Rectal smooth muscle tissue (tissue), 1 donor: ENCODE results near the gene PROM2.
"Not testable (repeated sequence)": the region's sequence is repeated elsewhere in the genome, so short reads cannot be mapped to it uniquely, and the experiment has no call there.

Experiments used
- H3K27ac ChIP-seq: one replicate; pipeline ENCODE4 v1.7.0; 2013; ENCODE audit warnings: low read depth, low read length, inconsistent platforms
- H3K27me3 ChIP-seq: one replicate; pipeline ENCODE4 v1.7.0; 2013; ENCODE audit warnings: low read length; ENCODE audit not compliant: control insufficient read depth, insufficient read depth
- H3K36me3 ChIP-seq: one replicate; pipeline ENCODE4 v1.7.0; 2013; ENCODE audit warnings: low read length; ENCODE audit not compliant: control insufficient read depth, insufficient read depth
- H3K4me1 ChIP-seq: one replicate; pipeline ENCODE4 v1.7.0; 2013; ENCODE audit warnings: low read length; ENCODE audit not compliant: control insufficient read depth, insufficient read depth
- H3K4me3 ChIP-seq: one replicate; pipeline ENCODE4 v1.7.0; 2013; ENCODE audit warnings: low read length
- H3K9ac ChIP-seq: one replicate; pipeline ENCODE4 v1.7.0; 2013; ENCODE audit warnings: low read length

The PROM2 gene

DNA sequence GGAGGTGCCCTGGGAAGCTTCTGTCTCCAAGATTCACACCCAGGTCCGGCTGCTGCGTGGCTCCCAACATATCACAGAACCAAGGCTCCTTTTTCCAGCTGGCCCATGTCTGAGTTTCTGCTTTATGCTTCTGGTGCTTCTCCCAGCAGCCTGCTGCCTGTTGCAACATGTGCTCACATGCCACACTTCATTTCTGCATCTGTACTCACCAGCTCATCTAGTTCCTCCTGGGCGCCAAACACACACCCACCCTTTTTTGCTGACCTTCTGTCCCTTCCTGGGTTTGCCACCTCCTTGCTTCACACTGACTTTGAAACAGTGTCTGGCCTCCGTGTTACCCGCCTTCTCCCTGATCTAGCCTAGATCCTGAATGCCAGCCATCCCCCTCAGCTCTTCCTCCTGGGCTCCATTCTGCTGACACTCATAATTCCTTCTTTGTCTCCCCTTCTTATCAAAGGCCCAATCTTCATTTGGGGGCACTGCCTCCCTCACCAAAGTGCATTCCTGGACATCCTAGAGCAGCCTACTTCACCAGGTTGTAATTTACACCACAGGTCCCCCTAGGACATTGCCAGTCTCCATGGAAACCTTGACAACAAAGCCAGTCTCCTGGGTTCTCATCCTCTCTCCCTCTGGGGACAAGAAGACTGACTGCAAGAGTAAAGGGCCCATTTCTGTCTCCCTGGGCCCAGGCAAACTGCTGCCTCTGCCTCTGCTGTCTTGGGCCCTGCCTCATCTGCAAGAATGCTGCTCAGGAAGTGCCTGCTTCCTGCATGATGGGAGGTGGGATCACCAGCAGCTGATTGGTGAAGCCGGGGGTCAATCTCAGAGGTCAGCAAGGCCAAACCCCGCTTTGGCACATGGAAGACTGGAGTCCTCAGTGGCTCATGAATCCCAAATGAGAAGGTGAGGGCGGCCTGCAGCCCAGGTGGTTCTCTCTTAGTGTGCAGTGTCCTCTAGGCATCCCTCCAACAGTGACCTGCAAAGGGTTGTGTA, 13.9 kb upstream of the PROM2 start:
- Histone ChIP-seq H3K27ac (no peak overlapping the region), H3K4me3 (no peak overlapping the region), H3K4me1 (no peaks in the 10 kb centered on the region), H3K9ac (no peak overlapping the region), H3K36me3 (no peaks in the 10 kb centered on the region), H3K27me3 (no peaks in the 10 kb centered on the region)

DNA sequence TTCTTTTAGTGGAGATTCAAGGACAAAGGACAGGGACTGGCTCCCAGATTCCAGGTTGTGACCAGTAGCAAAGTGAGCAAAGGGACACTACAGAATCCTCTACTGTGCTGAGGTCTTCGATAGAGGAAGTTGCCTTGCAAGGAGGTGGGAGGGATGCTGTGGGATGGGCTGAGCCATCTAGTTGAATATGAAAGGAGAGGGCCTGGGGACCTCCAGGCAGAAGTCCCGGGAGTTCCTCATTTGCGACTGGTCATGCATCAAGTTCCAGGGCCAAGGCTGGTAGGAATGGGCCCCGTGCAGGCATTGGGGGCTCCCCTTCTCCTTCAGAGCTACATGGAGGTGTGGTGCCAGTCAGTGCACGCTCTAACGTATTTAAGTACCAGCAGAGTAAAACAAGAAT, 12.6 kb upstream of the PROM2 start:
- Histone ChIP-seq H3K36me3 (no peaks in the 10 kb centered on the region), H3K27me3 (no peaks in the 10 kb centered on the region), H3K9ac (no peak overlapping the region), H3K4me3 (no peak overlapping the region), H3K4me1 (no peaks in the 10 kb centered on the region), H3K27ac (no peak overlapping the region)

DNA sequence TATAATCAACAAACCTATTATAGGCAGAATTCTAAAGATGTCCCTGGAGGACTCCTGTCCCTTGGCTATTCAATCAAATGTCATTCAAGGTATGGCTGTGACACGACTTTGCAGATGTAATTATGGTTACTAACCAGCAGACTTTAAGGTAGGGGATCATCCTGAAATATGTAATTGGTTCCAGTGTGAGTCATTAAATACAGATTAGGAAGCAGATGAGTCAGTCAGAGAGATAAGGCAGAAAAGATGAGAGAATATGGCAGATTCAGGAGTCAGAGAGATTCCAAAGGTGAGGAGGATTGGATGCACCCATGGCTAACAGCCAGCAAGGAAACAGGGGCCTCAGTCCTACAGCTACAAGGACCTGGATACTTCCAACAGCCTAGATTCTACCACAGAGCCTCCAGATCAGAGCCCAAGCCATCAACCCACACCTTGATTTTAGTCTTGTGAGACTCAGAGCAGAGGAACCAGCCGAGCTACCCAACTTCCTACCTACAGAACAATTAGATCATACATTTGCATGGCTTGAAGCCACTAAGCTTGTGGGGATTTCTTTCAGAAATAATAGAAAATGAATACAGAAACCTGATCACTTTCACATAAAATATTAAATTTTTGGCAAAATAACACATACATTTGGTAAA, 11.2 kb upstream of the PROM2 start:
- no peak overlapping the region for H3K4me3 ChIP-seq
- H3K4me1 ChIP-seq, result no peaks in the 10 kb centered on the region
- H3K27ac ChIP-seq, result no peak overlapping the region
- no peak overlapping the region for H3K9ac ChIP-seq
- no peaks in the 10 kb centered on the region for H3K36me3 ChIP-seq
- no peaks in the 10 kb centered on the region for H3K27me3 ChIP-seq

DNA sequence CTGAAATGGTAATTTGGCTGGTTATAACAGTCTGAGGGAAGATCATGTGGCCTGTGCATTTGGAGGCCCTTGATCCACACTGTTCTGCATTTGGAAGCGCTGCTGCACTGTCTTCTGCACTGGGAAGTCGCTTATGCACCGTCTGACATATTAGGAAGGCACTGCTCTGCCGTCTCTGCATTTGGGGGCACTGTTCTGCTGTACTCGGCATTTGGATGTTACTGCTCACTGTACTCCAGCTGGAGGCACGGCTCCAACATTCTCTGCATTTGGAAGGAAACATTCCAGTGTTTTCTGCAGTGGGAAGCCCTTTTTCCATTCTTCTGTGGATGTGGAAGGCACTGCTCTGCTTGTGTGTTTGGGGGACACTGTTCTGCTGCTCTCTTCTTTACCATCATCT, 9.6 kb upstream of the PROM2 start:
- H3K27ac ChIP-seq, result no peak overlapping the region
- no peaks in the 10 kb centered on the region for H3K4me1 ChIP-seq
- no peaks in the 10 kb centered on the region for H3K36me3 ChIP-seq
- no peak overlapping the region for H3K9ac ChIP-seq
- H3K4me3 ChIP-seq, result no peak overlapping the region
- no peaks in the 10 kb centered on the region for H3K27me3 ChIP-seq

DNA sequence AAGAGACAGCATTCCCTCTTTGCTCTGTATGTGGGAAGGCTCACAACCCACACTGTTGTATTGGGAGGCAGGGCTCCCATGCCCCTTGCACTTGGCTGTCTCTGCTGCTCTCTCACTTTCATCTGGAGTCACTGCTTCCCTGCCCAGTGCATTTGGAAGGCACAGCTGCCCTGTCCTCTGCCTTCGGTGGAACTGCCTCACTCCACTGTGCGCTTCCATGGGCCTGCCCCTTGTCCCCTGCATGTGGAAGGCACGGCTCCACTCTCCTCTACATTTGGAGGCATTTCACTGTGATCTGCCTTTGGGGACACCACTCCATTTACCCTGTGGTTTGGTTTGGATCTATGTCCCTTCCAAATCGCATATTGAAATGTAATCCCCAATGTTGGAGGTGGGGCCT, 9.1 kb upstream of the PROM2 start:
- Histone ChIP-seq H3K36me3 (no peaks in the 10 kb centered on the region), H3K27ac (no peak overlapping the region), H3K4me3 (no peak overlapping the region), H3K27me3 (no peaks in the 10 kb centered on the region), H3K9ac (no peak overlapping the region), H3K4me1 (no peaks in the 10 kb centered on the region)

DNA sequence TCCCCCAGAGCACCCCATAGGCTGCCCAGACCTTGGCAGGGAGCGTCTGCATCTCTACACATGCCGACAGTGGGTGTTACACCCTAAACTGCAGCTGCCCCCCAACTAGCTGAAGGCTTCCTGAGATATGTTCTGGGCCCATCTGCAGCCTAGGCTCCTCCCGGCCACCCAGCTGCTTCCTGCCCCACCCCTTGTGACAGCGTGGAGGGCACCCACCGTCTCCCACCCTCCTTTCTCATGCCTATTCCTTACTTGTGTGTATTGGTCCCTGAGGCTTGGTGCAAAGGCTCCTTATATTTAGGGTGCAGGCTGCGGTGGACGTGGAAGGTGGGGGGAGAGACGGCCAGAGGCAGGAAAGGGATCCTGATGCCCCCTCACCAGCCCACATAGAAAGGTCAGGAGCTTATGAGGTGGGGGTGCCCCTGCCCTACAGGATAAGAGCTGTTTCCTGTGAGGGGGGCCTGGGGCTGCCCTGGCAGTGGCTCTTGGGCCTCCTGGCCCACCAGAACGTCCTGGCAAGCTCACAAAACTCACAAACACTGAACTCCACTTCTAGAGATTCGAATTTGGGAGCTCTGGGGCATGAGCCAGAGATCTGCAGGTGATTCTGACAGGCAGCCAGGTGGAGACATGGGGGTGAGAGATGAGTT, 7.3 kb upstream of the PROM2 start:
- Histone ChIP-seq H3K36me3 (no peaks in the 10 kb centered on the region), H3K4me3 (no peak overlapping the region), H3K27me3 (no peaks in the 10 kb centered on the region), H3K9ac (no peak overlapping the region), H3K27ac (no peak overlapping the region), H3K4me1 (no peaks in the 10 kb centered on the region)

DNA sequence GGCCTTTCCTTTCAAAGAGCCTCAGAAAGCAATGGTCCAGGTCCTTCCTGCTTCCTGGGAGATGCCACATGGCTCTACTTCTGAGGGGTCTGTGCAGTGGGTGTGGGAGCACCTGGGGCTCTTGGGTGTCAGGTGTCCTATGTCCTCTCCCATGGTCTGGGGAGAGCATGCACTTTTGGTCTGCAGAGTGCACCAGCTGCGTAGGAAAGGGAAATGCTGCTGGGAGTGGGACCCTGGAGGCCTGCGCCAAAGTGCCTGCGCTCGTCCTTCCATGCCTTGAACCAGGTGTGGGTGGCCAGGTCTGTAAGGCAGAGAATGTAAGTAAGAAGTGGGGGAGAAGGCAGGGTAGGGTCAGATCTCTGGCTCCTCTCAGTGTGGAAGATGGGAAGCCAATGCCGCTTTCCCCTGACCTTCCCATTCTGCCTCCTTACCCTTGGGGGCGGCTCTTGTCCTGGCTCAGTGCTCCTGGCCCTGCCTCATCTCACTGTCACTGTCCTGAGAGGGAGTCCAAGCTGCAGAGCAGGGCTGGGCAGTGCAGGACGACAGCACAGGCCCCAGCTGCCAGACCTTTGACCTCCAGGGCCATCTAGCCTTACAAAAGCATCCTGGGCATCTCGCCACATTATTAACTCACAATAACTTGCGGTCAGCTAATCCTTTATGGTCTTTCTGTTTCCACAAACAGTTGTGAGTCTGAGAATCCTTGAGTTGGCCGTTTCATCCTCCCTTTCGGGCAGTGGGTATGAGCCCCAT, 6.6 kb upstream of the PROM2 start:
- H3K4me3 ChIP-seq, result no peak overlapping the region
- no peak overlapping the region for H3K9ac ChIP-seq
- no peaks in the 10 kb centered on the region for H3K27me3 ChIP-seq
- no peaks in the 10 kb centered on the region for H3K36me3 ChIP-seq
- no peak overlapping the region for H3K27ac ChIP-seq
- H3K4me1 ChIP-seq, result no peaks in the 10 kb centered on the region

DNA sequence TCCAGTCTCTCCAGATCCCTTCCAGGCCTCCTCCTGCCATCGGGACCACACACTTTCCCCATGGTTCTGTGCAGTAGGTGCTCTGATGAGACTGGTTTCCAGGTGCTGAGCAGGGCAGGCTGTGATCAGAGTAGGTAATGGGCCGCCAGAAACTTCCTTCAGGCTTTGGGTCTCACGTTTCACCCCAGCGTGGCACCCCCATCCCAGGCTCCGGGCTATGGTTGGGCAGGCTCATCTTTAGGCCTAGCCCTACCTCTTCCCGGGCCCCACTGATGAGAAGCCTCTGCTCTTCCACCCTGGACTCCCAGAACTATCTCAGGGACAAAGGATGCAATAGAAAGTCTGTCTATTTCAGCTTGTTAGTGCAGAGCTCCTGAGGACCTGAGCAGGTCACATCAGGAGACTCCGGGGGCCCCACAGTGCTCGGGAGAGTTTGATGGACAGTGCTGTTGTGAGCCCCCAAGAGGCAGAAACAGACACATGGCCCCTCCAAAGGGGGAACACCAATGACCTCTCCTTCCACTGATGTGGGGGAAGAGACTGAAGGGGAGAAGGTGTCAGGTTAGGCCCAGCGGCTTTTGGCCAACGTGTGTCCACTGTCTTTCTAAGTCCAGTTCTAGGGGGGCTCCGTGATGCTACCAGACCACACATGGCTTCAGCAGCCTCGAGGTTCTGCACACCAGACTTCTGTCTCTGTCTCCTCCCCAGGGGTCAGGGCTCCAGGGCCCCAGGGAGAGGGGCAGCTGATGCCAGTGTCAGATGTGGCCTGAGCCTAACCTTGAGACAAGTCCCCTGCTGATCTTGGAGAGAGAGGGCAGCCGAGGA, 5.8 kb upstream of the PROM2 start:
- no peak overlapping the region for H3K27ac ChIP-seq
- no peaks in the 10 kb centered on the region for H3K27me3 ChIP-seq
- no peaks in the 10 kb centered on the region for H3K36me3 ChIP-seq
- H3K4me1 ChIP-seq, result no peaks in the 10 kb centered on the region
- no peak overlapping the region for H3K4me3 ChIP-seq
- no peak overlapping the region for H3K9ac ChIP-seq

DNA sequence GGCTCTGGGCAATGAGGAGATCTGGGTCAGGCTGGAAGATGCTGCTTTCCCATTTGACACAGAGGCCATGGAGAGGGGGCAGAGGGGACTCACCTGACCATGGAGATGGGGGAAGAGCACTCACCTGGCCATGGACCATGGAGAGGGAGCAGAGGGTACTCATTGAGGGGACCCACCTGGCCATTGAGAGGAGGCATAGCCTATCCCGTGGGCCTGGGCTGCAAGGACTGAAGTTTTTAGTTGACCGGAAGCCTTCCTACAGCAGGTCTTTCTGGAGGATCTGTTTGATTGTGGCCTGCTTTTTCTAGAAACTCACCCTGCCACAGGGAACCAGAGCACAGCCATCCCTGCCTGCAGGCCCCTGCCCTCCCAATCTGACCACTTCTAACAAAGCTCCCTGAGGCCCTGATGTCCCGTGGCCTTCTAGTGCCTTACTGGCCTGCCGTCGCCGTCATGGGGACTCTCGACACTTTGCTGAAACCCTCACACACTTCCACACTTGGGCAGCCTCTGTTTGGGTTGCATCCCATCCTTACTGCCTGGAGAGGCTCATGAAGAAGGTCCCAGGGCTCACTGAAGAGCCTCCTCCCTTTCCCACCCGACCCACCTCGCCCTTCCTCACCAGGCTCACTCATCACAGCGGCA, 5.1 kb upstream of the PROM2 start:
- Histone ChIP-seq H3K27me3 (no peaks in the 10 kb centered on the region), H3K4me3 (no peak overlapping the region), H3K9ac (no peak overlapping the region), H3K27ac (no peak overlapping the region), H3K4me1 (no peaks in the 10 kb centered on the region), H3K36me3 (no peaks in the 10 kb centered on the region)

DNA sequence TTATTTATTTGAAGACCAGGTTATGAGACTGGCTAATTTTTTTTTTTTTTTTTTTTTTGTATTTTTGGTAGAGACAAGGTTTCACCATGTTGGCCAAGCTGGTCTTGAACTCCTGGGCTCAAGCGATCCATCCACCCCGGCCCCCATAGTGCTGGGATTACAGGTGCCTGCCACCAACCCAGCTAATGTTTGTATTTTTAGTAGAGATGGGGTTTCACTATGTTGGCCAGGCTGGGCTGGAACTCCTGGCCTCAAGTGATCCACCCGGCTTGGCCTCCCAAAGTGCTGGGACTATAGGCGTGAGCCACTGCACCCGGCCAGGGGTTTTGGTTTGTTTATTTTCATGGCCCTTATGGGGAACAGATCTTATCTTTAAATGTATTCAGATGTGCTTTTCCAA, 4.5 kb upstream of the PROM2 start:
- H3K9ac ChIP-seq, H3K27ac ChIP-seq, H3K36me3 ChIP-seq, H3K4me1 ChIP-seq, H3K27me3 ChIP-seq, H3K4me3 ChIP-seq: not testable (repeated sequence)

DNA sequence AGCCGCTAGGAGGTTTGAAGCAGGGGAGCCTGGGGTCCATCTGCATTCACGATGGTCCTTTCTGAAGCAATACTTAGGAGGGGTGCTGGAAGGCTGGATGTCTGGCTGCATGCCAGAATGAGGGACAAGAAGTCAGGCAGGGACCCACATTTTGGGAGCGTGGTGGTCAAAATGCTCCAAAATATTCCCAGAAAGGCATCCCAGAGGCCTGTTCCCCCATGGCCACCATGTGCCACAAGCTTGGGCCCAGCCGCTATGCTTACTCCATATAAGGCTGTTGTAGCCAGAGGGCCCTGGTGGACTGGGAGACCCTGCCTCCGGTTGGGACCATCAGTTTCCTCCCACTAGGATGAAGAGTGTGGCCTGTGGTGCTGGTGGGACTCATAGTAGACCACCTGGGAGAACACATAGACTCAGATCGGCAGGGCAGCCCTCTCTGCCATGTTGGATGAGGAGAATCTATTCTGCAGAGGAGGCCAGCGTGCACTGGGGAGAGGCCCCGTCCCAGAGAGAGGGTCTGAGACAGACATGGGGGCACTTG, 3.6 kb upstream of the PROM2 start:
- Histone ChIP-seq H3K4me1 (no peaks in the 10 kb centered on the region), H3K27ac (no peak overlapping the region), H3K4me3 (no peak overlapping the region), H3K9ac (no peak overlapping the region), H3K27me3 (no peaks in the 10 kb centered on the region), H3K36me3 (no peaks in the 10 kb centered on the region)
